Kidney (tissue), 14 donors: Measurements from ENCODE around the gene CFAP251. TPM values are rescaled to one million over a fixed set of nuclear protein-coding genes. Genes with fewer than 3 reads are reported as not detected.
"Not testable (repeated sequence)": the region's sequence is repeated elsewhere in the genome, so short reads cannot be mapped to it uniquely, and the experiment has no call there.

ENCODE experiments used
- DNase-seq, 5 donors: peaks; one replicate each; pipeline ENCODE4 v3.0.0-alpha.2; 2013 to 2020
- FAIRE-seq: peaks from 2 replicates; lab custom pipeline; 2012; peaks lifted over from hg19 to GRCh38; lab: Jason Lieb, UNC
- H3K27ac ChIP-seq, 2 donors: one replicate each; pipeline ENCODE4 v1.7.0; 2013; ENCODE audit warnings: low read depth in 2 of 2, low read length in 2 of 2, inconsistent platforms in 1 of 2
- H3K27me3 ChIP-seq: one replicate; pipeline ENCODE4 v1.7.1; 2013; ENCODE audit warnings: low read length, inconsistent platforms; ENCODE audit not compliant: control insufficient read depth, insufficient read depth
- H3K36me3 ChIP-seq, 3 donors: one replicate each; pipeline versions ENCODE4 v1.7.0 to v1.7.1; 2013; ENCODE audit warnings: low read length in 3 of 3, control low read depth in 1 of 3, inconsistent platforms in 1 of 3; ENCODE audit not compliant: insufficient read depth in 3 of 3, control insufficient read depth in 2 of 3
- H3K4me1 ChIP-seq, 3 donors: one replicate each; pipeline versions ENCODE4 v1.7.0 to v1.7.1; 2013; ENCODE audit warnings: low read length in 3 of 3, inconsistent platforms in 1 of 3, low read depth in 1 of 3; ENCODE audit not compliant: control insufficient read depth in 2 of 3, insufficient read depth in 2 of 3
- H3K4me3 ChIP-seq, 3 donors: one replicate each; pipeline versions ENCODE4 v1.7.0 to v1.8.1; 2013; ENCODE audit warnings: low read length in 3 of 3, control low read depth in 1 of 3, inconsistent platforms in 1 of 3
- H3K9ac ChIP-seq, 3 donors: one replicate each; pipeline versions ENCODE4 v1.7.0 to v1.7.1; 2013; ENCODE audit warnings: low read length in 3 of 3, control low read depth in 1 of 3, inconsistent platforms in 1 of 3
- H3K9me3 ChIP-seq, 3 donors: one replicate each; pipeline versions ENCODE4 v1.7.0 to v1.7.1; 2013; ENCODE audit warnings: low read length in 3 of 3, control low read depth in 1 of 3, inconsistent platforms in 1 of 3; ENCODE audit not compliant: control insufficient read depth in 2 of 3, insufficient read depth in 1 of 3
- intact Hi-C: fragments of 100-400 bp; cut with DNase I; formaldehyde crosslinking; loops from one replicate; pipeline ENCODE4 v1.11.1; 2022
- polyA plus RNA-seq: library from polyadenylated mRNA; stranded (reverse); fragments of 350-450 nt; fragmentation: Illumina TruSeq; extraction: RNeasy Lipid Tissue Mini Kit (QIAGEN cat#74804); gene quantifications from one replicate; pipeline ENCODE4 v1.2.3, GENCODE V29; 2014; ENCODE audit warnings: low read depth, low replicate concordance; ENCODE audit not compliant: insufficient read depth
- total RNA-seq: library from RNA; stranded (reverse); fragmentation: NEBNext Ultra II Directional; extraction: Animal tissue kit (Norgen Biotek cat#: 25700); gene quantifications from one replicate; pipeline ENCODE4 v1.2.1, GENCODE V29; 2021
- TF ChIP-seq, protein P1 (sequence below): IDR thresholded peaks from 3 replicates; pipeline ENCODE4 v1.5.1; 2012; ENCODE audit warnings: mild to moderate bottlenecking, moderate library complexity, borderline replicate concordance; ENCODE audit not compliant: insufficient read depth; ENCODE audit errors: extremely low read depth
- donor health status: control.
- donor health status: control.
- donor health status: control.
- donor health status: control.
- donor health status: control.
- donor health status: DM: yes; HTN: yes; CAD: no.
- donor health status: Normal renal cell carcinoma (clear cell type).

Gene CFAP251
- total and polyA plus RNA-seq, 2 donors from 2014 or later, result 2.9 to 10.8 TPM

DNA sequence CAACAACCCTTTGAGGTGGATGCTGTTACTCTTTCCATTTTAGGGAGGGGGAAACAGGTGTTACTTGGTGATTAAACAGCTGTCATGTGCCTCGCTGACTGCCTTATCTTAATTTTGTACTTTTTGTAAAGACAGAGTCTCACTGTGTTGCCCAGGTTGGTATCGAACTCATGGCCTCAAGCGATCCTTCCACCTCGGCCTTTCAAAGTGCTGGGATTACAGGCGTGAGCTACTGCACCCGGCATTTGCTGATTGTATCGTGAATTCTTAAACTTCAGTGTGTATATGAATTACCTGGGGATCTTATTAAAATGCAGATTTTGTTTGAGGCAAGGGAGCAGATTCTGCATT lies 29.1 kb upstream of the CFAP251 start:
- DNase-seq (no peak), FAIRE-seq (no peak)
- Histone ChIP-seq H3K9me3 (no peaks in the 10 kb centered on the region), H3K4me3 (peak overlapping the region; percentile 73 to 95 (median 92)), H3K27ac (peak overlapping the region; percentile 91 to 96), H3K27me3 (no peaks in the 10 kb centered on the region), H3K9ac (peak overlapping the region; percentile 79 to 91 (median 85)), H3K4me1 (peaks cover 2 to 22% (median 6%) of the 10 kb centered on the region in 3 donors), H3K36me3 (no peaks in the 10 kb centered on the region)
- intact Hi-C loops, result no loop called here
- TF ChIP-seq, protein P1, sequence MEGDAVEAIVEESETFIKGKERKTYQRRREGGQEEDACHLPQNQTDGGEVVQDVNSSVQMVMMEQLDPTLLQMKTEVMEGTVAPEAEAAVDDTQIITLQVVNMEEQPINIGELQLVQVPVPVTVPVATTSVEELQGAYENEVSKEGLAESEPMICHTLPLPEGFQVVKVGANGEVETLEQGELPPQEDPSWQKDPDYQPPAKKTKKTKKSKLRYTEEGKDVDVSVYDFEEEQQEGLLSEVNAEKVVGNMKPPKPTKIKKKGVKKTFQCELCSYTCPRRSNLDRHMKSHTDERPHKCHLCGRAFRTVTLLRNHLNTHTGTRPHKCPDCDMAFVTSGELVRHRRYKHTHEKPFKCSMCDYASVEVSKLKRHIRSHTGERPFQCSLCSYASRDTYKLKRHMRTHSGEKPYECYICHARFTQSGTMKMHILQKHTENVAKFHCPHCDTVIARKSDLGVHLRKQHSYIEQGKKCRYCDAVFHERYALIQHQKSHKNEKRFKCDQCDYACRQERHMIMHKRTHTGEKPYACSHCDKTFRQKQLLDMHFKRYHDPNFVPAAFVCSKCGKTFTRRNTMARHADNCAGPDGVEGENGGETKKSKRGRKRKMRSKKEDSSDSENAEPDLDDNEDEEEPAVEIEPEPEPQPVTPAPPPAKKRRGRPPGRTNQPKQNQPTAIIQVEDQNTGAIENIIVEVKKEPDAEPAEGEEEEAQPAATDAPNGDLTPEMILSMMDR, result no peak

DNA sequence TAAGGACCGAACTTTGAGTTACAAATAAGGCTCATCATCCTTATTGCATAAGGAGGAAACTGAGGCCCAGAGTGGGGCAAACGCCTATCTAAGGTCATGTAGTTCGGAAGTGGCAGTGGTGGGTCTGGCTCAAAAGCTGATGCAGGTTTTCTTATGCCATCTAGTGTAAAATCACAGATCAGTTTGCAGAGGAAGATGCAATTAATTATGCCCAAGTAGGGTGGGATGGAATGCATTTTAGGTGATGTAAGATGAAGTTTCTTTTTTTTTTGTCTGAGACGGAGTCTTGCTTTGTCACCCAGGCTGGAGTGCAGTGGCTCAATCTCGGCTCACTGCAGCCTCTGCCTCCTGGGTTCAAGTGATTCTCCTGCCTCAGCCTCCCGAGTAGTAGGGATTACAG lies 28.7 kb upstream of the CFAP251 start:
- intact Hi-C loops, H3K27ac ChIP-seq: not testable (repeated sequence)

DNA sequence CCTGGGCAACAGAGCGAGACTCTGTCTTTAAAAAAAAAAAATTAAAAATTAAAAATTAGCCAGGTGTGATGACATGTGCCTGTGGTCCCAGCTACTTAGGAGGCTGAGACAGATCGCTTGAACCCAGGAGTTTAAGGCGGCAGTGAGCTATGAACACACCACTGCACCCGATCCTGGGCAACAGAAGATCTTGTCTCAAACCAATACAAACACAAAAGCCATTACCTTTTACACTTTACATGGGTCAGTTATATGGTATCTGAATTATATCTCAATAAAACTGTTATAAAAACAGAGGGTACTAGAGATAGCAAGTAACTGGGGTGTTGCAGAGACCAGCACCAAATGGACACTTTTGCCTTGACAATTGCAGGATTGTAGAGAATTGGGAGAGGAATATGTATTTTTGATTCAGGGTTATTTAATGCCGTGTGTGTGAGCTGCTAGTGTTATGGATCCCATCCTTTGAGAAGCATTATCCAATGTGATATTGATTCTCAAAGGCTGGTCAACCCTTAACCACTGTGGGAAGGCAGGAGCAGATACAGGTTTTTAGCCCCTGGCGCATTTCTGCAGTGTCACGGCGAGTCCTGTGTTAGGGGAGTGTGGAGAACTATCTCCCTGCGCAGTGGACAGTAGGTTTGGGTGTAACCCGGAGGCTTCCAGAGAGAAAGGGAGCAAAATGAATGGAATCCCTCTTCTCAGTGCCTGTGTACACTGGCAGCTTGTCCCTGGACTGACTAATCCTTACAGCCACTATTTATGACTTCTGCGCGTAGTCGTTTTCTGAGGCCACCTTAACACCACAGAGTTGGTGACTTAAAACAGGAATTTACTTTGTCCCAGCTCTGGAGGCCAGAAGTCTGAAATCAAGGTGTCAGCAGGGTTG lies 25.5 kb upstream of the CFAP251 start:
- Histone ChIP-seq H3K27ac (peak overlapping the region in 1 of 2 donors; percentile 9), H3K36me3 (peaks cover 0 to 18% (median 6%) of the 10 kb centered on the region in 3 donors)

More for the DNA sequence above, 28.7 kb upstream of the CFAP251 start:
- not testable (repeated sequence) for FAIRE-seq, H3K36me3 ChIP-seq, DNase-seq, H3K27me3 ChIP-seq, H3K9me3 ChIP-seq
- Histone ChIP-seq H3K9ac (peak overlapping the region; percentile 79 to 91 (median 85)), H3K4me1 (peaks cover 2 to 26% (median 10%) of the 10 kb centered on the region in 3 donors), H3K4me3 (peak overlapping the region; percentile 73 to 95 (median 92))

GRCh38 chr12:121893961-121894460 lies 24.4 kb upstream of the CFAP251 start:
- Histone ChIP-seq H3K9me3 (no peaks in the 10 kb centered on the region), H3K27ac (peak overlapping the region; percentile 46 to 76), H3K27me3 (no peaks in the 10 kb centered on the region), H3K9ac (no peak overlapping the region), H3K36me3 (peaks cover 0 to 18% (median 7%) of the 10 kb centered on the region in 3 donors), H3K4me3 (no peak overlapping the region), H3K4me1 (peaks cover 0 to 22% (median 10%) of the 10 kb centered on the region in 3 donors)
- FAIRE-seq (no peak), DNase-seq (peak in 4 of 5 donors; percentile 62 to 77 (median 70))
- TF ChIP-seq, protein P1, result no peak
- intact Hi-C loops, result no loop called here

More for the DNA sequence above, 25.5 kb upstream of the CFAP251 start:
- Histone ChIP-seq H3K9ac (no peak overlapping the region), H3K9me3 (no peaks in the 10 kb centered on the region), H3K4me3 (no peak overlapping the region), H3K4me1 (peaks cover 2 to 27% (median 10%) of the 10 kb centered on the region in 3 donors), H3K27me3 (no peaks in the 10 kb centered on the region)
- TF ChIP-seq, protein P1, result no peak
- FAIRE-seq, result no peak
- intact Hi-C loops, result no loop called here
- no peak for DNase-seq
